Measurements from ENCODE around the gene TNRC18.
"Not testable (repeated sequence)": the region's sequence is repeated elsewhere in the genome, so short reads cannot be mapped to it uniquely, and the experiment has no call there.

Gene TNRC18, protein sequence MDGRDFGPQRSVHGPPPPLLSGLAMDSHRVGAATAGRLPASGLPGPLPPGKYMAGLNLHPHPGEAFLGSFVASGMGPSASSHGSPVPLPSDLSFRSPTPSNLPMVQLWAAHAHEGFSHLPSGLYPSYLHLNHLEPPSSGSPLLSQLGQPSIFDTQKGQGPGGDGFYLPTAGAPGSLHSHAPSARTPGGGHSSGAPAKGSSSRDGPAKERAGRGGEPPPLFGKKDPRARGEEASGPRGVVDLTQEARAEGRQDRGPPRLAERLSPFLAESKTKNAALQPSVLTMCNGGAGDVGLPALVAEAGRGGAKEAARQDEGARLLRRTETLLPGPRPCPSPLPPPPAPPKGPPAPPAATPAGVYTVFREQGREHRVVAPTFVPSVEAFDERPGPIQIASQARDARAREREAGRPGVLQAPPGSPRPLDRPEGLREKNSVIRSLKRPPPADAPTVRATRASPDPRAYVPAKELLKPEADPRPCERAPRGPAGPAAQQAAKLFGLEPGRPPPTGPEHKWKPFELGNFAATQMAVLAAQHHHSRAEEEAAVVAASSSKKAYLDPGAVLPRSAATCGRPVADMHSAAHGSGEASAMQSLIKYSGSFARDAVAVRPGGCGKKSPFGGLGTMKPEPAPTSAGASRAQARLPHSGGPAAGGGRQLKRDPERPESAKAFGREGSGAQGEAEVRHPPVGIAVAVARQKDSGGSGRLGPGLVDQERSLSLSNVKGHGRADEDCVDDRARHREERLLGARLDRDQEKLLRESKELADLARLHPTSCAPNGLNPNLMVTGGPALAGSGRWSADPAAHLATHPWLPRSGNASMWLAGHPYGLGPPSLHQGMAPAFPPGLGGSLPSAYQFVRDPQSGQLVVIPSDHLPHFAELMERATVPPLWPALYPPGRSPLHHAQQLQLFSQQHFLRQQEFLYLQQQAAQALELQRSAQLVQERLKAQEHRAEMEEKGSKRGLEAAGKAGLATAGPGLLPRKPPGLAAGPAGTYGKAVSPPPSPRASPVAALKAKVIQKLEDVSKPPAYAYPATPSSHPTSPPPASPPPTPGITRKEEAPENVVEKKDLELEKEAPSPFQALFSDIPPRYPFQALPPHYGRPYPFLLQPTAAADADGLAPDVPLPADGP (N-terminal part only)

GRCh38 chr7:5423306-5423975 lies at the start of gene TNRC18:
Gene TNRC18, minus strand, starts transcription at chr7:5423834. Its CDS starts 2,588 bp downstream, at chr7:5421246.
- DNase-seq (ENCODE audit: low read depth) = no peak

DNA sequence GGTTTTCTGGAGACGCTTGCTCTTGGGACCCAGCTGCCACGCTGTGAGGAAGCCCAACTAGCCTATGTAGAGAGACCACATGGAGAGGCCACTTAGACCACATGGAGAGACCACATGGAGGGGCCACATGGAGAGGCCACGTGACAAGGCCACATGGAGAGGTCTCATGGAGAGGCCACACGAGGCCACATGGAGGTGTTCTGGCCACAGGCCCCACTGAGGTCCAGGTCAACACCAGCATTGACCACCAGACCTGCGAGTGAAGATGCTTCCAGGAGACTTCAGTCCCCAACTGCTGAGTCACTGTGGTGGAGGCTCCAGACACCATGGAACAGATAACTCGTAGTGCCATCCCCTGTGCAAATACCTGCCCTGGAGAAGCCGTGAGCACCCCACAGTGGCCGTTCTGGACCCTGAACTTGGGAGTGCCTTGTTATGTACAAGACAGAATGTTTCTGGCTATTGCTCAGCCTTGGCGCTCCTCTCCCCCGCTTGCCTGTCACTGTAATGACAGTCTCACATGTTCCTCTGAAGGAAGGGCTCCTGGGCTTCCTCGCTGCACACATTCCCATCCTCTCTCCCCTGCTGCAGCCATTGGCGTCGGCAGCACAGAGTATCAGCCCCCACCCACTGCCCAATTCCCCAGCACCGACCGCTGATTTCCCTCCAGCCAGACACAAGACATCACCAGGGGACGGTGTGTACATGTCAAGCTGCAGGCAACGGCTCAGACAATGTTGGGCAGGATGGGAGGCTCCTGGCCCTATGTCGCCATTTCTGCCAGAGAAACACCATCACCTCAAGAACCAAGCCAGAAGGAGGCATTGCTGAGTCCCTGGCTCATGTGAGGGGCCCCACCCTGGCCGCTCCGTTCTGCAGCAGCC lies 49.0 kb upstream of the TNRC18 start:
- no peak for DNase-seq (ENCODE audit: low read depth)

DNA sequence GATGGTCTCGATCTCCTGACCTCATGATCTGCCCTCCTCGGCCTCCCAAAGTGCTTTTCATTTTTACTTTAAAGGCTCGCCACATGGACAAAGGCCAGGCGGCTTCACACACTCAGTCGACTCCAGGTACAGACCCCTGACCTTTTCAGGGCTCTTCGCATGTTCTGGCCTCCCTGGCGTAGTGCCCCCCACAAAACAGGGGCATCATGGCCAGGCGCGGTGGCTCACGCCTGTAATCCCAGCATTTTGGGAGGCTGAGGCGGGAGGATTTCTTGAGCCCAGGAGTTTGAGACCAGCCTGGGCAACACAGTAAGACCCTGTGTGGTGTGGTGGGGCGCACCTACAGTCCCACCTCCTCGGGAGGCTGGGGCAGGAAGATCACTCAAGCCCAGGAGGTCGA lies 48.0 kb upstream of the TNRC18 start:
- not testable (repeated sequence) for DNase-seq (ENCODE audit: low read depth)

DNA sequence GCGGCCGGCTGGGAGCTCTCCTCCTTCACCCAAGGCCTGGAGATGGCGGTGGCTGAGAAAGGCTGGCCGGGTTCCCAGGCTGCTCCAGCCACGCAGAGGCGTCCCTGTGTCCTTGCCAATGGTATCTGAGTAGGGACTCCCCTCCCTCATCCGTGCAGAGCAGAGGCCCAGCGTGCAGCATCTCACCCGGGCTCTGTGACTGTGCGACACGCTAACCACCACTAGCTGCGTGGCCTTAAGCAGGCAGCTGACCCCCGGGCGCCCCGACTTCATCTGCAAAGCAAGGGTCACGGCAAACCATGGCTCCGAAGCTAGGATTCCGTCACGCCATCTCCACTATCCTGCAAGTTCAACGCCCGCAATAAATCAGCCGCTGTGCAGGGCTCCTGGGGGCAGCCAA lies 47.2 kb upstream of the TNRC18 start:
- no peak for DNase-seq (ENCODE audit: low read depth)

DNA sequence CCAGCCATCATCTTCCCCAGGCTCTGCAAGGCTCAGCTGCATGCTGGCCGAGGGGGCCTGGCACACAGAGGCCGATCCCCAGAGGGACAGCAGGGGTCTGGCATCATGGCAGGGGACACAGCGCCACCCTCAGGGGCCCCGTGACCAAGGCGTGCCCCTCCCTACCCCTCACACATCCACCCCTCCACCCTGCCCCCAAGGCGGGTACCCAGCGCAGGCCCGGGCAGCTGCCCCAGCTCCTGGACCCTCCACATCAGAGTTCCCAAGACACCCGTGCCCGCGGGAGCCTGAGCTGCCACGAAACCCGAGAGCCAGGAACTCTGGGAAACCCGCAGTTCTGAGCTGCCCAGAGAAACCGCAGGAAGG lies 46.5 kb upstream of the TNRC18 start:
- no peak for DNase-seq (ENCODE audit: low read depth)

- no peak for DNase-seq (ENCODE audit: low read depth)
Observed at GRCh38 chr7:5469375-5470166, 45.9 kb upstream of the TNRC18 start.

DNA sequence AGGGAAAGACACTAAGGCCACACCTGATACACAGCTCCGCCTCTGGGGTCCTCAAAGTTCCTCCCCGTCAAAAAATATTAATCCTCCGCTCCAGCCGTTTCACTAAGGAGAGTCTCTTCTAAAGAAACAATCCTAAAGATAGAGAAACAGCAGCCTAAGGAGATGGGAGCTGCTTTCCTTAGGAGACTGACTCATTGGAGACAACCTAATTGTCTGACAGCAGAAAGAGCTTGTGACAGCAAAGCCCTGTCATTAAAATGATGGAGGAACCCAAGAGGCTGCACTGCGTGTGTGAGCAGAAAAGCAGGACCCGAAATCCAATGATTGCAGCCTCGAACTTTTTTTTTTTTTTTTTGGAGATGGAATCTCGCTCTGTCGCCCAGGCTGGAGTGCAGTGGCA lies 44.0 kb upstream of the TNRC18 start:
- no peak for DNase-seq (ENCODE audit: low read depth)

GRCh38 chr7:5466551-5466950 lies 42.9 kb upstream of the TNRC18 start:
- no peak for DNase-seq (ENCODE audit: low read depth)

- DNase-seq (ENCODE audit: low read depth) = no peak
Observed at GRCh38 chr7:5463031-5463430, 39.4 kb upstream of the TNRC18 start.

GRCh38 chr7:5462216-5462615 lies 38.6 kb upstream of the TNRC18 start:
- DNase-seq (ENCODE audit: low read depth) = no peak

GRCh38 chr7:5458921-5459480 lies 35.4 kb upstream of the TNRC18 start:
- no peak for DNase-seq (ENCODE audit: low read depth)

DNA sequence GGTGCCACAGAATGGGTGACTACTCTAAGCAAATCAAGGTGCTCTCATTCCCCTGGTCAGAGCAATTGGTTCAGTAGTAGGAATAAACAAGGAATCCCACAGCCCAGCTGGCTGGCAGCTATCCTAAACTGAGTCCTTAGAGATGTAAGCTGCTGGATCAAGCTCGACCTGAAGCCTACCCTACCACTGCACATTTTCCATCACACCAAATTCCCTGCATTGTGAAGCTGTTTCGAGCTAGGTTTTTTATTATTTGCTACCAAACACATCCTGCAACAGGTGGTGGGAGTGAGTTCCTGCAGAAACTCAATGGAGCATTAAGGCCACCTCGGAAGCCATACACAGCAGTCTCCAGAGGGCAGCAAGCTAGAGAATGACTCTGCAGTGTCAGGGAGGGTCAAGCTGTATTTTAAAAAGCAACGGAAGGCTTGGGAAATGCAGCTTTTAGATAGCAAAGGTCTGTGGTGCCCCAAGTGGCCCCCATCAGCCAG lies 33.7 kb upstream of the TNRC18 start:
- no peak for DNase-seq (ENCODE audit: low read depth)

- DNase-seq (ENCODE audit: low read depth) = no peak
Observed at GRCh38 chr7:5456409-5456808, 32.8 kb upstream of the TNRC18 start.

DNA sequence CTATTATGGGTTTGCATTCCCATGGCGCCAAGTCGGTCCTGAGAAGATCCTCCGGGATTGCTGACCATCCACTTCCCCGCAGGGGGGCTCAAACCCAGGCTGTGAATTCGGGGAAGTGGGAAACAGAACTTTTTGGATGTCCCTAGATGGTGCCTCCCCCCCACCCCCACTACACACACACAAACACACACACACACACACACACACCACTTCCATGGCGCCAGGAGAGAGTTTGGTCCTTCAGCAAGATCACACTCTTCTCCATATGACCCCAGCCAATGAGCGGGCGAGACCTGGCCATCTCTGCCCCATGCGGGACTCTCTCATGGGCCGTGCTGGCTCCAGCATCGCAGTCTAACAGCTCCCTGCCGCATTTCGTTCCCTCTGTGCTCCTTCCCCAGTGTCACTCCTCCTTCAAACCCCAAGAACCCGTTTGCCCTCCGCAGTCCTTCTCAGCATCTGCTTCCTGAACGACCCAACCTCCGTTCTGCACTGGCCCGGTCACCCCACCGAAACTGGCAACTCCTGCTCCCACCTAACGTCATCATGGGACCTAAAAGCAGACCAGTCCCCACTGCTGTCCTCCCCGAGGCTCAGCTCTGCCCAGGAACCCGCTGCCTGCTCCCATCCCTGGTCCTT lies 32.1 kb upstream of the TNRC18 start:
- DNase-seq (ENCODE audit: low read depth) = no peak

DNA sequence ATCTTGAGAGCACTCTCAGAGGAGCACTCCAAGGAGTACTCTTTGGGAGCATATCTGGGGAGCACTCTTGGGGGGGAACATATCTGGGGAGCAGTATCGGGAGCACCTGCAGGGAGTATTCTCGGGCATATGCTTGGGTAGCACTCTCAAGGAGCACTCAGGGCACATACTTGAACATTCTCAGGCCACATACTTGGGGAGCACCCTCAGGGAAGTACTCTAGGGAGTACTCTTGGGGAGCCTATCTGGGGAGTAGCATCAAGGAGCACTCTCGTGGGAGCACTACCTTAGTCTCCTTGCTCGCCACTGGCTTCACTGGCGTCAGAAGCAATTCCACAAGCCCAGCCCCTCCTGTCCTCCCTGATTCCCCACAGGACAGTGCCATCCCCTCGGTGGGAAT lies 31.5 kb upstream of the TNRC18 start:
- DNase-seq (ENCODE audit: low read depth) = no peak

- DNase-seq (ENCODE audit: low read depth) = no peak
Observed at GRCh38 chr7:5454485-5454884, 30.9 kb upstream of the TNRC18 start.

- no peak for DNase-seq (ENCODE audit: low read depth)
Observed at GRCh38 chr7:5453566-5454075, 30.0 kb upstream of the TNRC18 start.

DNA sequence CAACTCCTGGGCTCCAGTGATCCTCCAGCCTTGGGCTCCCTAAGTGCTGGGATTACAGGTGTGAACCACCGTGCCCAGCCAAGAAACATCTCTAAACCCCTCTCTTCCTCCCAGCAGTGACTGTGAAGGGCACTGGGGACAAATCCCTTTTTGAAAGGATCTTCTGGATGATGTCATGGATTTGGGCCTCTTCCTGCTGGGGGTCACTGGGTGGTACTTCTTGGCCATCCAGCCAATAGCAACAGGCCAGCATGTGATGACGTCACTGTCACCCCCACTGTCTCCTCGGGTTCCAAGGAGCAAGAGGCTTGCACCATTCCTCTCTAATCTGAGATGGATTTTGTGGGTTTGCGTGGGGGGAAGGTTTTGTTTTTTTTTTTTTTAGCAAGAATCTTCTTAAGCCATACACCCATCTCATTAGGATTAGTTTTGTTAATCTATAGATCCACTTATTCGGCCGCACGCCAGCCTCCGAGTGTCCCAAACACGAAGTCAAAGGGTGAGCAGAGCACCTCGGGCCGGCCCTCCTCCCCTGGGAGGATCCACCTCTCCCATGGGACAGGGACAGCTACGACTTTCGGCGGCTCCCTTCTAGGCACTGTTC lies 29.4 kb upstream of the TNRC18 start:
- DNase-seq (ENCODE audit: low read depth) = peak; percentile 49

DNA sequence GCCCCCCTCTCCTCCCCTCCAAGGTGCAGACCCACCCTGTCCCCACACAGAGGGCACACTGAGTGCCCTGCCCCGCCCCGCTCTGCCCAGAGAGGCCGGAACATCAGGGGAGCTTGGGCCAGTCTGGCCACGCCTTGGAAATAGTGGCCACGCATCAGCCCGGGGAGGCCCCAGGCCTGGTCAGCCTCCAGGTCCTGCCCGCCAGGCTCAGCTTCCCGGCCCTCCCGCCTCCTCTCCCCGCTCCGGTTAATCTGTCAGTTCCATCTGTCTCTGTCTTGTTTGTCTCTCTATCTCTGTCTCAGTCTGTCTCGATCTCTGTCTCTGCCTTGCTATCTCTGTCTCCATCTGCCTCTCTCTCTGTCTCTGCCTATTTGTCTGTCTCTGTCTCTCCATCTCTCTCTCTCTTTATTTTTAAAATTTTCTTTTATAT lies 28.9 kb upstream of the TNRC18 start:
- no peak for DNase-seq (ENCODE audit: low read depth)
